Adipocyte (in vitro differentiated cells): ENCODE results near the gene ACACB.
A peak's percentile ranks its signal among the peaks of the same experiment; 100 is the strongest.
"Not testable (repeated sequence)": the region's sequence is repeated elsewhere in the genome, so short reads cannot be mapped to it uniquely, and the experiment has no call there.

Source experiments
- DNase-seq: peaks from one replicate; pipeline ENCODE4 v3.0.0-alpha.2; 2015; ENCODE audit warnings: low read depth
- H3K27me3 ChIP-seq: replicated peaks from 2 replicates; pipeline ENCODE4 v1.7.0; 2013; ENCODE audit warnings: mild to moderate bottlenecking, low read length, moderate library complexity; ENCODE audit not compliant: control insufficient read depth, insufficient read depth
- H3K36me3 ChIP-seq: 2 replicates; pipeline ENCODE4 v1.7.0; 2013; ENCODE audit warnings: low read length, mild to moderate bottlenecking, moderate library complexity; ENCODE audit not compliant: control insufficient read depth, insufficient read depth, severe bottlenecking
- H3K4me1 ChIP-seq: 2 replicates; pipeline ENCODE4 v1.7.0; 2013; ENCODE audit warnings: mild to moderate bottlenecking, low read length, moderate library complexity; ENCODE audit not compliant: control insufficient read depth, insufficient read depth
- H3K4me3 ChIP-seq: 2 replicates; pipeline ENCODE4 v1.7.0; 2013; ENCODE audit warnings: mild to moderate bottlenecking, low read length, moderate library complexity
- H3K9ac ChIP-seq: 2 replicates; pipeline ENCODE4 v1.7.0; 2013; ENCODE audit warnings: mild to moderate bottlenecking, low read length, moderate library complexity
- H3K9me3 ChIP-seq: 2 replicates; pipeline ENCODE4 v1.7.0; 2013; ENCODE audit warnings: mild to moderate bottlenecking, low read length, moderate library complexity; ENCODE audit not compliant: control insufficient read depth

The ACACB gene

GRCh38 chr12:109147126-109147525, 30.7 kb downstream of the ACACB start:
- DNase-seq, H3K27me3 ChIP-seq, H3K9me3 ChIP-seq: not testable (repeated sequence)
- Histone ChIP-seq H3K4me3 (peak overlapping the region; percentile 47), H3K9ac (peak overlapping the region; percentile 85), H3K4me1 (peaks cover 74% of the 10 kb centered on the region), H3K36me3 (peaks cover 58% of the 10 kb centered on the region)

GRCh38 chr12:109147954-109148353, 31.6 kb downstream of the ACACB start:
- Histone ChIP-seq H3K9me3 (no peaks in the 10 kb centered on the region), H3K36me3 (peaks cover 51% of the 10 kb centered on the region), H3K4me3 (peak overlapping the region; percentile 22), H3K9ac (peak overlapping the region; percentile 85), H3K27me3 (no peaks in the 10 kb centered on the region), H3K4me1 (peaks cover 68% of the 10 kb centered on the region)
- DNase-seq, result peak; percentile 92

GRCh38 chr12:109150124-109150640, 33.8 kb downstream of the ACACB start:
- Histone ChIP-seq H3K36me3 (peaks cover 44% of the 10 kb centered on the region), H3K9ac (peak overlapping the region; percentile 85), H3K27me3 (no peaks in the 10 kb centered on the region)

GRCh38 chr12:109151457-109151856, 35.1 kb downstream of the ACACB start:
- Histone ChIP-seq H3K9me3 (no peaks in the 10 kb centered on the region), H3K4me3 (no peak overlapping the region), H3K27me3 (no peaks in the 10 kb centered on the region), H3K9ac (no peak overlapping the region), H3K36me3 (peaks cover 38% of the 10 kb centered on the region), H3K4me1 (peaks cover 74% of the 10 kb centered on the region)
- DNase-seq, result no peak

More at GRCh38 chr12:109150124-109150640, 33.8 kb downstream of the ACACB start:
- DNase-seq, result no peak
- Histone ChIP-seq H3K4me3 (no peak overlapping the region), H3K4me1 (peaks cover 72% of the 10 kb centered on the region), H3K9me3 (no peaks in the 10 kb centered on the region)

GRCh38 chr12:109153821-109154441, 37.5 kb downstream of the ACACB start:
- H3K4me1 ChIP-seq, result peaks cover 73% of the 10 kb centered on the region
- DNase-seq, result no peak
- H3K4me3 ChIP-seq, result peak overlapping the region; percentile 80
- no peaks in the 10 kb centered on the region for H3K27me3 ChIP-seq
- H3K9me3 ChIP-seq, result no peaks in the 10 kb centered on the region
- peaks cover 35% of the 10 kb centered on the region for H3K36me3 ChIP-seq
- H3K9ac ChIP-seq, result peak overlapping the region; percentile 85

- Histone ChIP-seq H3K36me3 (peaks cover 30% of the 10 kb centered on the region), H3K9ac (peak overlapping the region; percentile 94), H3K4me1 (peaks cover 69% of the 10 kb centered on the region), H3K4me3 (peak overlapping the region; percentile 84), H3K27me3 (no peaks in the 10 kb centered on the region), H3K9me3 (no peaks in the 10 kb centered on the region)
- peak; percentile 93 for DNase-seq
Measured at GRCh38 chr12:109154451-109155438, 38.4 kb downstream of the ACACB start.

- Histone ChIP-seq H3K9ac (peak overlapping the region; percentile 94), H3K4me3 (peak overlapping the region; percentile 84), H3K4me1 (peaks cover 76% of the 10 kb centered on the region), H3K9me3 (no peaks in the 10 kb centered on the region), H3K36me3 (peaks cover 34% of the 10 kb centered on the region), H3K27me3 (no peaks in the 10 kb centered on the region)
- DNase-seq, result no peak
Measured at GRCh38 chr12:109156036-109156435, 39.6 kb downstream of the ACACB start.

- Histone ChIP-seq H3K9me3 (no peaks in the 10 kb centered on the region), H3K9ac (peak overlapping the region; percentile 94), H3K36me3 (peaks cover 31% of the 10 kb centered on the region), H3K4me3 (peak overlapping the region; percentile 84), H3K4me1 (peaks cover 72% of the 10 kb centered on the region), H3K27me3 (no peaks in the 10 kb centered on the region)
- no peak for DNase-seq
Measured at GRCh38 chr12:109156586-109156985, 40.2 kb downstream of the ACACB start.

GRCh38 chr12:109157986-109158385, 41.6 kb downstream of the ACACB start:
- no peaks in the 10 kb centered on the region for H3K27me3 ChIP-seq
- H3K9me3 ChIP-seq, result no peaks in the 10 kb centered on the region
- peak overlapping the region; percentile 61 for H3K9ac ChIP-seq
- H3K4me3 ChIP-seq, result peak overlapping the region; percentile 84
- H3K36me3 ChIP-seq, result peaks cover 36% of the 10 kb centered on the region
- DNase-seq, result peak; percentile 43
- H3K4me1 ChIP-seq, result peaks cover 68% of the 10 kb centered on the region

- Histone ChIP-seq H3K27me3 (no peaks in the 10 kb centered on the region), H3K4me3 (peak overlapping the region; percentile 23), H3K9ac (no peak overlapping the region), H3K36me3 (peaks cover 56% of the 10 kb centered on the region), H3K4me1 (peaks cover 48% of the 10 kb centered on the region), H3K9me3 (no peaks in the 10 kb centered on the region)
- DNase-seq, result no peak
Measured at GRCh38 chr12:109160433-109160832, 44.0 kb downstream of the ACACB start.

- Histone ChIP-seq H3K27me3 (no peaks in the 10 kb centered on the region), H3K4me1 (peaks cover 44% of the 10 kb centered on the region), H3K36me3 (peaks cover 58% of the 10 kb centered on the region), H3K4me3 (peak overlapping the region; percentile 23), H3K9ac (no peak overlapping the region), H3K9me3 (no peaks in the 10 kb centered on the region)
- no peak for DNase-seq
Measured at GRCh38 chr12:109160873-109161272, 44.5 kb downstream of the ACACB start.
